Measurements from ENCODE around the gene ABCD1. TPM values are rescaled to one million over a fixed set of nuclear protein-coding genes. Genes with fewer than 3 reads are reported as not detected.

ABCD1 gene
- total RNA-seq, 1 donor from 2014 or later = 6.6 TPM

DNA sequence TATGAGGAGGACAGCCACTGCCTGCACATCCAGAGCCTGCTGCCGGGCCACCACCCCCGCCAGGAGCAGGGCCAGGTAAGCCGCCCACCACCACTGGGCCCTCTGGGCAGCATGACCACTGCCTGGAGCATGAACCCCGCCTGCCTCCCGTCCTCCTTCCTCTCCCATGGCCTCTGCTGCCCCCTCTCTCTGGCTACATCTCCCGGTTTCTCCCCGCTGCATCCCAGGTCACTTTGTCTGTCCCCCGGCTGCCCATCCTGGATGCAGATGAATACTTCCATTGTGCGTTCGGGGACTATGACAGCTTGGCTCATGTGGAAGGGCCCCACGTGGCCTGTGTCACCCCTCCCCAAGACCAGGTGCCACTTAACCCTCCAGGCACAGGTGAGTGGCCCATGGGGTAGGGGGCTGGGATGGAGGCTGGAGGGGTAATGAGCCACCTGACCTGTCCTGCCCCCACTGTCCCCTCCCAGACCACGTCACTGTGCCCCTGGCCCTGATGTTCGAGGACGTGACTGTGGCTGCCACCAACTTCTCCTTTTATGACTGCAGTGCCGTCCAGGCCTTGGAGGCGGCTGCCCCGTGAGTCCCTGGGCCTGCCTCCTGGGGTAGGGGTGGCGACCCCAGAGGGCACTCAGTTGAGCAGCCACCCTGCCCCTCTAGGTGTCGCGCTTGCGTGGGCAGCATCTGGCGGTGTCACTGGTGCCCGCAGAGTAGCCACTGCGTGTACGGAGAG, 45.4 kb downstream of the ABCD1 start:
- no peak overlapping the region for H3K27ac Mint-ChIP-seq (ENCODE audit: unreplicated experiment)
- peaks cover 8% of the 10 kb centered on the region for H3K4me1 Mint-ChIP-seq
- H3K4me3 Mint-ChIP-seq = no peak overlapping the region
- no peak for DNase-seq (ENCODE audit: low read depth, low spot score)
- H3K27me3 Mint-ChIP-seq (ENCODE audit: low read depth) = no peaks in the 10 kb centered on the region
- H3K9me3 Mint-ChIP-seq = no peaks in the 10 kb centered on the region
- no peaks in the 10 kb centered on the region for H3K36me3 Mint-ChIP-seq (ENCODE audit: low read depth)
- TF ChIP-seq, protein P1, sequence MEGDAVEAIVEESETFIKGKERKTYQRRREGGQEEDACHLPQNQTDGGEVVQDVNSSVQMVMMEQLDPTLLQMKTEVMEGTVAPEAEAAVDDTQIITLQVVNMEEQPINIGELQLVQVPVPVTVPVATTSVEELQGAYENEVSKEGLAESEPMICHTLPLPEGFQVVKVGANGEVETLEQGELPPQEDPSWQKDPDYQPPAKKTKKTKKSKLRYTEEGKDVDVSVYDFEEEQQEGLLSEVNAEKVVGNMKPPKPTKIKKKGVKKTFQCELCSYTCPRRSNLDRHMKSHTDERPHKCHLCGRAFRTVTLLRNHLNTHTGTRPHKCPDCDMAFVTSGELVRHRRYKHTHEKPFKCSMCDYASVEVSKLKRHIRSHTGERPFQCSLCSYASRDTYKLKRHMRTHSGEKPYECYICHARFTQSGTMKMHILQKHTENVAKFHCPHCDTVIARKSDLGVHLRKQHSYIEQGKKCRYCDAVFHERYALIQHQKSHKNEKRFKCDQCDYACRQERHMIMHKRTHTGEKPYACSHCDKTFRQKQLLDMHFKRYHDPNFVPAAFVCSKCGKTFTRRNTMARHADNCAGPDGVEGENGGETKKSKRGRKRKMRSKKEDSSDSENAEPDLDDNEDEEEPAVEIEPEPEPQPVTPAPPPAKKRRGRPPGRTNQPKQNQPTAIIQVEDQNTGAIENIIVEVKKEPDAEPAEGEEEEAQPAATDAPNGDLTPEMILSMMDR (conservative IDR thresholded peaks at IDR 0.05) = no peak

DNA sequence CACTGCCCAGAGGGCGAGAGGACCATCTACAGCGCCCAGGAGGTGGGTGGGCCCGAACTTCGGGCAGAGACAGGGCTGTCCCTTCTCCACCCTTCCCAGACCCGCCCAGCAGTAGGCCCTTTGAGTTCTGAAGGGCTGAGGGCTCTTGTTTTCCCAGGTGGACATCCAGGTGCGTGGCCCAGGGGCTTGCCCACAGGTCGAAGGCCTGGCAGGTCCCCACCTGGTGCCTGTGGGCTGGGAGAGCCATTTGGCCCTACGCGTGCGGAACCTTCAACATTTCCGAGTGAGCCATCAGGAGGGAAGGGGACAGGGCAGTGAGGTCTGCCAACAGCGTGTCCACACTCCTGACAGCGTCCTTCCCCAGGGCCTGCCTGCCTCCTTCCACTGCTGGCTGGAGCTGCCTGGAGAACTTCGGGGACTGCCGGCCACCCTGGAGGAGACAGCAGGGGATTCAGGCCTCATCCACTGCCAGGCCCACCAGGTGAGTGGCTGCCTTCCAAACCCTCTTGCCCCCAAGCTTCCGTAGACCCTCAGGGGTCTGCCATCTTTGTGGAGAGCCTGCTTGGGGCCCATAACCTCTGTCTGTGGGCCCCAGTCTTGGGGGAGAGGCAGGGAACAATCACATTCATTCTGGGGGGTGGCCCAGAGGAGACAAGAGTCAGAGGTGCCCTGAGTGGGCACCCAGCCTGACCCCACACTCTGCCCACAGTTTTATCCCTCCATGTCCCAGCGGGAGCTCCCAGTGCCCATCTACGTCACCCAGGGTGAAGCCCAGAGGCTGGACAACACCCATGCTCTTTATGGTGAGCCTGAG, 46.2 kb downstream of the ABCD1 start:
- Mint-ChIP-seq H3K4me1 (peaks cover 8% of the 10 kb centered on the region), H3K27ac (ENCODE audit: unreplicated experiment) (no peak overlapping the region), H3K27me3 (ENCODE audit: low read depth) (no peaks in the 10 kb centered on the region), H3K4me3 (no peak overlapping the region), H3K36me3 (ENCODE audit: low read depth) (no peaks in the 10 kb centered on the region), H3K9me3 (no peaks in the 10 kb centered on the region)
- DNase-seq (ENCODE audit: low read depth, low spot score) = no peak
- TF ChIP-seq, protein P1 (conservative IDR thresholded peaks at IDR 0.05) = no peak

DNA sequence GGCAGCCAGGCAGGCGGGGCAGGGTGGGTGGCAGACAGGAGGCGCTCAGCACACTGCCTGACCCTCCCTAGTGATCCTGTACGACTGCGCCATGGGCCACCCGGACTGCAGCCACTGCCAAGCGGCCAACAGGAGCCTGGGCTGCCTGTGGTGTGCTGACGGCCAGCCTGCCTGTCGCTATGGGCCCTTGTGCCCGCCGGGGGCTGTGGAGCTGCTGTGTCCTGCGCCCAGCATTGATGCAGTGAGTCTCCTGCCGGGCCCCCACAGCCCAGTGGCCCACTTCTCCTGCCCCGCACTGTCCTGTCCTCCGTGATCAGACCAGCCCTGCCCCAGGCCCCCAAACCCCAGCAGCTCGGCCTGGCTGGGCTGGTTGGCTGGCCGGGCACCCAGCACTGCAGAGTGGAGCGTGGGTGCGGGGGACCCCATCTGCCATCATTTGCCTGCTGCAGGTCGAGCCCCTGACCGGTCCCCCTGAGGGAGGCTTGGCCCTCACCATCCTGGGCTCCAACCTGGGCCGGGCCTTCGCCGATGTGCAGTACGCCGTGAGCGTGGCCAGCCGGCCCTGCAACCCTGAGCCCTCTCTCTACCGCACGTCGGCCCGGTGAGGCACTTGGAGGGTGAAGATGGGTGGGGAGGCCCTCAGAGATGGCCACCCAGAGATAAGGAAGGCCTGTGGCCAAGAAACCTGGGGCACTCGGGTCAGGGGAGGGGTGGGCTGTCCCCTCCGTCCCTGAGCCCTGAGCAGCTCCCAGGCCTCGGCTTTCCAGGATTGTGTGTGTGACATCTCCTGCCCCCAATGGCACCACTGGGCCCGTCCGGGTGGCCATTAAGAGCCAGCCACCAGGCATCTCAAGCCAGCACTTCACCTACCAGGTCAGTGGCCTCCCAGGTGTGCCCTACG, 47.0 kb downstream of the ABCD1 start:
- TF ChIP-seq, protein P1 (conservative IDR thresholded peaks at IDR 0.05) = no peak
- Mint-ChIP-seq H3K4me1 (peaks cover 3% of the 10 kb centered on the region), H3K36me3 (ENCODE audit: low read depth) (no peaks in the 10 kb centered on the region), H3K27ac (ENCODE audit: unreplicated experiment) (no peak overlapping the region), H3K27me3 (ENCODE audit: low read depth) (no peaks in the 10 kb centered on the region), H3K9me3 (no peaks in the 10 kb centered on the region), H3K4me3 (no peak overlapping the region)
- DNase-seq (ENCODE audit: low read depth, low spot score) = no peak

DNA sequence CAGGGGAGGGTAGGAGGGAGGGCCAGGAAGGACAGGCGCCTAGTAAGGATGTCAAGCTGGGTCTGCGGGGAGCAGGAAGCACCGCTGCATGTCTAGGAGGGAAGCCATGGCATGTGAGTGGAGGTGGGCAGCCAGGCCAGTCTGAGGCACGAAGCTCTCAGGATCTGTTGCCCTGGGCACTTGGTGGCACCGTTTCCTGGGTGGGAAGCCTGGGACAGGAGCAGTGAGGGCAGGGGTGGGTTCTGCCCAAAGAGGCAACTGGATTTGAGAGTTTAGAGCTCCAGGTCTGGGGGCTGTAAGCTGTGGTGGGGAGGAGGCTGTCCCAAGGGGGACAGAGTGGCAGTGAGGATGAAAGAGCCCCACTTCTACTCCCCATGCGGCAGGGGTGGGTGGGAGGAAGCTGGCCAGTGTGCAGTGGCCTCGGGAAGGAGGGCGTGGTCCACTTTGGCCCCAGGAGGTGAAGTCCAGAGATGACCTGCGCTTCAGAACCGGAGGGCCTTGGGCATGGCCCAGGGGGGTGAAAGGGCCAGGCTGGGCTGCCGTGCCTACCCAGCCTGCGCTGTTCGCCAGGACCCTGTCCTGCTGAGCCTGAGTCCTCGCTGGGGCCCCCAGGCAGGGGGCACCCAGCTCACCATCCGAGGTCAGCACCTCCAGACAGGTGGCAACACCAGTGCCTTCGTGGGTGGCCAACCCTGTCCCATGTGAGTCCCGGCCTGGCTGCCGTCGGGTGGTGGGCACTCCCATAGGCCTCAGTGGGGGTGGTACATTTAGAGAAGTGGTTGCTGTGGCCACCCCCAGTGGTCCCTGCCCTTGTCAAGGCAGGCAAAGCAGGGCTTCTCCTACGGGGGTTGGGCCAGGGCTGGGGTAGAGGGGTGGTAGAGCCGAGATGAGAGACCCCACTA, 47.9 kb downstream of the ABCD1 start:
- H3K4me1 Mint-ChIP-seq = no peaks in the 10 kb centered on the region
- TF ChIP-seq, protein P1 (conservative IDR thresholded peaks at IDR 0.05) = no peak

More for the DNA sequence above, 47.9 kb downstream of the ABCD1 start:
- Mint-ChIP-seq H3K9me3 (no peaks in the 10 kb centered on the region), H3K36me3 (ENCODE audit: low read depth) (no peaks in the 10 kb centered on the region), H3K27me3 (ENCODE audit: low read depth) (no peaks in the 10 kb centered on the region), H3K27ac (ENCODE audit: unreplicated experiment) (no peak overlapping the region), H3K4me3 (no peak overlapping the region)
- DNase-seq (ENCODE audit: low read depth, low spot score) = no peak

Measured in neural crest cell (in vitro differentiated cells).